HG02759 (cell line): ENCODE data around the gene ARID5A.

Experiments used
- ATAC-seq: cut with Tn5 transposase; IDR thresholded peaks from one replicate; pipeline ENCODE4 v1.9.1; 2021; ENCODE audit warnings: mild to moderate bottlenecking, moderate library complexity; ENCODE audit not compliant: unreplicated experiment

Gene ARID5A

GRCh38 chr2:96506016-96506906 lies 30.3 kb upstream of the ARID5A start:
- ATAC-seq: no peak

GRCh38 chr2:96506907-96507240 lies 29.7 kb upstream of the ARID5A start:
- no peak for ATAC-seq

- ATAC-seq: no peak
Observed at GRCh38 chr2:96507957-96508520, 28.5 kb upstream of the ARID5A start.

- ATAC-seq: no peak
Observed at GRCh38 chr2:96508521-96509113, 27.9 kb upstream of the ARID5A start.

GRCh38 chr2:96509114-96509846 lies 27.3 kb upstream of the ARID5A start:
- ATAC-seq: peak; percentile 71

- ATAC-seq: no peak
Observed at GRCh38 chr2:96509847-96510230, 26.7 kb upstream of the ARID5A start.

- ATAC-seq: no peak
Observed at GRCh38 chr2:96510931-96511595, 25.5 kb upstream of the ARID5A start.

- ATAC-seq: no peak
Observed at GRCh38 chr2:96511851-96512250, 24.7 kb upstream of the ARID5A start.

GRCh38 chr2:96512341-96512740 lies 24.2 kb upstream of the ARID5A start:
- no peak for ATAC-seq

GRCh38 chr2:96514521-96514920 lies 22.0 kb upstream of the ARID5A start:
- no peak for ATAC-seq

- no peak for ATAC-seq
Observed at GRCh38 chr2:96517079-96517478, 19.5 kb upstream of the ARID5A start.

- no peak for ATAC-seq
Observed at GRCh38 chr2:96520231-96520630, 16.3 kb upstream of the ARID5A start.

- ATAC-seq: no peak
Observed at GRCh38 chr2:96520697-96521096, 15.9 kb upstream of the ARID5A start.

GRCh38 chr2:96521219-96521618 lies 15.3 kb upstream of the ARID5A start:
- ATAC-seq: no peak

GRCh38 chr2:96522304-96523203 lies 14.0 kb upstream of the ARID5A start:
- ATAC-seq: no peak

GRCh38 chr2:96523659-96524481 lies 12.7 kb upstream of the ARID5A start:
- ATAC-seq: no peak

- ATAC-seq: no peak
Observed at GRCh38 chr2:96524482-96525210, 11.9 kb upstream of the ARID5A start.

- no peak for ATAC-seq
Observed at GRCh38 chr2:96525211-96525507, 11.4 kb upstream of the ARID5A start.
